Measurements from ENCODE around the gene TRIM17. TPM values are rescaled to one million over a fixed set of nuclear protein-coding genes. Genes with fewer than 3 reads are reported as not detected.

Gene TRIM17
- polyA plus RNA-seq, 3 donors, result not detected

DNA sequence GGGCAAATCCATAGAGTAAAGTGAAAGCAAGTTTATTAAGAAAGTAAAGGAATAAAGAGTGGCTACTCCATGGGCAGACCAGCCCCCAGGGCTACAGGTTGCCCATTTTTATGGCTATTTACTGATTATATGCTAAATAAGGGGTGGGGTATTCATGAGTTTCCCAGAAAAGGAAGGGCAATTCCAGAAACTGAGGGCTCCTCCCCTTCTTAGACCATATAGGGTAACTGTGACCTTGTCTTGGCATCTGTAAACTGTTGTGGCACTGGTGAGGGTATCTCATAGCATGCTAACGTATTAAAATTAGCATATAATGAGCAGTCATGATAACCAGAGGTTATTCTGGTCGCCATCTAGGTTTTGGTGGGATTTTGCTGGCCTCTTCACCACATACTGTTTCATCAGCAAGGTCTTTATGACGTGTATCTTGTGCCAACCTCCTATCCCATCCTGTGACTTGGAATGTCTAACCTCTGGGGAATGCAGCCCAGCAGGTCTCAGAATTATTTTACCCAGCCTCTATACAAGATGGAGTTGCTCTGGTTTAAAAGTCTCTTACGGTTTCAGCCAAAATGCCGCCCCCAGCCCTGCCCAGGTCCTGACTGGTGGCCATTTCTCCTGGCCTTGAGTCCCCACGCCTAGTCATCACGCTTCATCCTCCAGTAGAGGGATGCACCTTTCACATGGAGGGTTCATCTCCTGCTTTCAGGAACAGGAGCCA lies 982 bp upstream of the TRIM17 start:
- no peak overlapping the region for H3K4me3 ChIP-seq (replicated peaks in 1 of 3; ENCODE audit: low read depth in 2 of 3, low read length in 3 of 3)
- intact Hi-C loops (cut with micrococcal nuclease), result no loop called here
- H2AFZ ChIP-seq (ENCODE audit: insufficient read depth, low read depth, low read length, poor library complexity, severe bottlenecking), result no peak overlapping the region
- H3K9ac ChIP-seq (ENCODE audit: insufficient read depth, low read length, poor library complexity, severe bottlenecking), result no peak overlapping the region
- peaks cover 61 to 84% (median 64%) of the 10 kb centered on the region in 3 donors for H3K27me3 Mint-ChIP-seq (ENCODE audit: low read depth in 3 of 3)
- H4K20me1 ChIP-seq (ENCODE audit: insufficient read depth, low read length), result peaks cover 7% of the 10 kb centered on the region
- TF ChIP-seq, protein P1, sequence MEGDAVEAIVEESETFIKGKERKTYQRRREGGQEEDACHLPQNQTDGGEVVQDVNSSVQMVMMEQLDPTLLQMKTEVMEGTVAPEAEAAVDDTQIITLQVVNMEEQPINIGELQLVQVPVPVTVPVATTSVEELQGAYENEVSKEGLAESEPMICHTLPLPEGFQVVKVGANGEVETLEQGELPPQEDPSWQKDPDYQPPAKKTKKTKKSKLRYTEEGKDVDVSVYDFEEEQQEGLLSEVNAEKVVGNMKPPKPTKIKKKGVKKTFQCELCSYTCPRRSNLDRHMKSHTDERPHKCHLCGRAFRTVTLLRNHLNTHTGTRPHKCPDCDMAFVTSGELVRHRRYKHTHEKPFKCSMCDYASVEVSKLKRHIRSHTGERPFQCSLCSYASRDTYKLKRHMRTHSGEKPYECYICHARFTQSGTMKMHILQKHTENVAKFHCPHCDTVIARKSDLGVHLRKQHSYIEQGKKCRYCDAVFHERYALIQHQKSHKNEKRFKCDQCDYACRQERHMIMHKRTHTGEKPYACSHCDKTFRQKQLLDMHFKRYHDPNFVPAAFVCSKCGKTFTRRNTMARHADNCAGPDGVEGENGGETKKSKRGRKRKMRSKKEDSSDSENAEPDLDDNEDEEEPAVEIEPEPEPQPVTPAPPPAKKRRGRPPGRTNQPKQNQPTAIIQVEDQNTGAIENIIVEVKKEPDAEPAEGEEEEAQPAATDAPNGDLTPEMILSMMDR (IDR thresholded peaks at IDR 0.05), result no peak
- H3K9me3 Mint-ChIP-seq, result peaks cover 0 to 12% (median 8%) of the 10 kb centered on the region in 7 donors
- peaks cover 13% of the 10 kb centered on the region for H3K4me1 Mint-ChIP-seq
- DNase-seq, result no peak
- peaks cover 7 to 9% of the 10 kb centered on the region in 2 donors for H3K4me1 ChIP-seq (ENCODE audit: control insufficient read depth in 1 of 2, insufficient read depth in 2 of 2, low read length in 2 of 2)
- H3K4me2 ChIP-seq (replicated peaks; ENCODE audit: extremely low read depth, low read length, poor library complexity, severe bottlenecking), result no peak overlapping the region
- H3K36me3 ChIP-seq (replicated peaks in 1 of 2; ENCODE audit: control insufficient read depth in 1 of 2, insufficient read depth in 2 of 2, low read length in 2 of 2), result no peaks in the 10 kb centered on the region
- peak overlapping the region in 1 of 2 donors; percentile 78 for H3K4me3 Mint-ChIP-seq
- peaks cover 0 to 12% of the 10 kb centered on the region in 2 donors for H3K9me3 ChIP-seq (replicated peaks in 1 of 2; ENCODE audit: control insufficient read depth in 1 of 2, insufficient read depth in 1 of 2, low read length in 2 of 2)
- H3K27me3 ChIP-seq (ENCODE audit: control insufficient read depth in 2 of 2, insufficient read depth in 2 of 2, low read length in 2 of 2), result peaks cover 39 to 65% of the 10 kb centered on the region in 2 donors
- peaks cover 5 to 11% of the 10 kb centered on the region in 2 donors for H3K36me3 Mint-ChIP-seq
- no peak overlapping the region for H3K27ac ChIP-seq (ENCODE audit: low read depth in 1 of 2, low read length in 2 of 2)
- peak overlapping the region in 4 of 7 donors; percentile 3 to 71 (median 54) for H3K27ac Mint-ChIP-seq
- 100% methylated on average over 4 of the region's 7 CpGs for WGBS (ENCODE audit: insufficient coverage)
- no peaks in the 10 kb centered on the region for H3K79me2 ChIP-seq (ENCODE audit: insufficient read depth, low read length)

DNA sequence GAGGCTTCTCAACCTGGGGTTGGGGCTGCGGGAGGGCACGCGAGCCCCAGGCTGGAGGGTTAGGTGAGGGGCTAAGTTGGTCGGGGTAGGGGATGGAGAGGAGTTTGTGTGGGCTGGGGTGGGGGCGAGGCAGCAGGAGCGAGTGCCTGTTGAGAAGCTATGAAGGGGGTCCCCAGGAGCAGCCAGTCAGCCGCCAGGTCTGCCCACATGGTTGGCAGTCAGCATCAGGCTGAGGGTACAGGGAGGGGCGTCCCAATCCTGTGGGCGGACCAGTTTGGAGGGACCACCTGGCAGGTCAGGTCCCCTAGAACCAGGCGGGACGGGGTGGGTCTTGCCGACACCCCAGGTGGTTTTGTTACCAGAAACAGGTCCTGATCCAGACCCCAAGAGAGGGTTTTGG lies 400 bp upstream of the TRIM17 start:
- H3K4me1 ChIP-seq (ENCODE audit: control insufficient read depth in 1 of 2, insufficient read depth in 2 of 2, low read length in 2 of 2), result peaks cover 7 to 9% of the 10 kb centered on the region in 2 donors
- H3K9ac ChIP-seq (ENCODE audit: insufficient read depth, low read length, poor library complexity, severe bottlenecking), result no peak overlapping the region
- H3K9me3 ChIP-seq (replicated peaks in 1 of 2; ENCODE audit: control insufficient read depth in 1 of 2, insufficient read depth in 1 of 2, low read length in 2 of 2), result peaks cover 0 to 12% of the 10 kb centered on the region in 2 donors
- TF ChIP-seq, protein P1 (IDR thresholded peaks at IDR 0.05), result no peak
- no peaks in the 10 kb centered on the region for H3K79me2 ChIP-seq (ENCODE audit: insufficient read depth, low read length)
- H4K20me1 ChIP-seq (ENCODE audit: insufficient read depth, low read length), result peaks cover 7% of the 10 kb centered on the region
- no peak overlapping the region for H2AFZ ChIP-seq (ENCODE audit: insufficient read depth, low read depth, low read length, poor library complexity, severe bottlenecking)
- H3K4me3 Mint-ChIP-seq, result peak overlapping the region in 1 of 2 donors; percentile 78
- H3K36me3 Mint-ChIP-seq, result peaks cover 6 to 11% of the 10 kb centered on the region in 2 donors
- 25% methylated on average over 11 of the region's 12 CpGs for WGBS (ENCODE audit: insufficient coverage)
- H3K4me2 ChIP-seq (replicated peaks; ENCODE audit: extremely low read depth, low read length, poor library complexity, severe bottlenecking), result no peak overlapping the region
- H3K27me3 ChIP-seq (ENCODE audit: control insufficient read depth in 2 of 2, insufficient read depth in 2 of 2, low read length in 2 of 2), result peaks cover 39 to 61% of the 10 kb centered on the region in 2 donors
- no peak overlapping the region for H3K27ac Mint-ChIP-seq
- DNase-seq, result no peak
- H3K9me3 Mint-ChIP-seq, result peaks cover 0 to 12% (median 8%) of the 10 kb centered on the region in 7 donors
- intact Hi-C loops (cut with micrococcal nuclease), result no loop called here
- no peak overlapping the region for H3K27ac ChIP-seq (ENCODE audit: low read depth in 1 of 2, low read length in 2 of 2)
- H3K4me3 ChIP-seq (replicated peaks in 1 of 3; ENCODE audit: low read depth in 2 of 3, low read length in 3 of 3), result no peak overlapping the region
- H3K36me3 ChIP-seq (replicated peaks in 1 of 2; ENCODE audit: control insufficient read depth in 1 of 2, insufficient read depth in 2 of 2, low read length in 2 of 2), result no peaks in the 10 kb centered on the region
- peaks cover 59 to 79% (median 66%) of the 10 kb centered on the region in 3 donors for H3K27me3 Mint-ChIP-seq (ENCODE audit: low read depth in 3 of 3)
- peaks cover 13% of the 10 kb centered on the region for H3K4me1 Mint-ChIP-seq
